NCI-H1436 treated with DMSO at 0.1 percent for 48 hours (cell line): Measurements from ENCODE around the gene LRRC28.

Source experiments
- DNase-seq: peaks from one replicate; lab custom pipeline; 2025; lab: John Stamatoyannopoulos, UW

LRRC28 gene

DNA sequence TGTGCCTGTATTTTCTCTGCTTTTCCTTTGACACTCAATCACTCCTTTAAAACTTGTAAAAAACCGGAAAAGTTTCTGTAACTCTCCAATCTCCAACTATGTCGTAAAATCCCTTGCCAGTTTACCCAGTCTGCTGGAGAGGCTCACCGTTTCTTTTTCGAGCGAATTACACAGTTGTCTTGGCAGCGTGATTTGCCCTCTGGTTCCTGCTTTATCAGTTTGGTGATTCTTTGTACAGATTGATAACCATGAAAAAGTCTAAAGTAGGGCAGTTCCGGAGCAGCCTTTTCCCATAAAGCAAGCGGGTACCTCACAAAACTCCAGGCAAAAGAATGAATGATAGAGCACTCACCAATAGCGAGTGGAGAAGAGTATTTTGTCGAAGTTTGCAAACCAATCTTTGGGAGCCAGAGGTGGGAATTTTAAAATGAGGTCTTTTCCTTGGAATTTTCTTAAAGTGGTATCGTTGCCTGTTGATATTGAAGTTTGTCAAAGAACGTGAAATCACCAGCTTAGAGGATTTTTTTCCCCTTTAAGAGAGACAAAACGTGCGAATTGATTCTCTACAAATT is 1.9 kb upstream of the LRRC28 start, which contains the start of gene TTC23:
Gene TTC23, minus strand, starts transcription at position 312 of the 572 bp plus-strand sequence. CDS start 20,869 bp downstream, outside the sequence.
- no peak for DNase-seq

DNA sequence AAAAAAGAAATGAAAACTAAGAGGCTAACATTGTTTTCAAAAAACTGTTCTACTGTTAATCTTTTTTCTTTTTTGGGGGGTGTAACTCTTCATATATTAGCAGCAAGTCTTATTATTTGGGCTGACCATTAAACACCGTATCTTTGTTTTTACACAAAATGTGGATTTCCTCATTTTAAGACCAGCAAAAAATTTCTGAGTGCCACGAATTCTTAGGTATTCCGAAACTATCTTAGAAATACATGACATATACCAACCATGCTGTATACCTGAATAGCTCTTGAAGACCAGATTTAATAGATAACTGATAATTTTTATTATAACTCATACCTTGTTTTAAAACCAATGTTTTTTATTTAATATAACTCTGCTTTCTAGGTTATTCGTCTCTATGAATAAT is 1.3 kb upstream of the LRRC28 start:
- no peak for DNase-seq

DNA sequence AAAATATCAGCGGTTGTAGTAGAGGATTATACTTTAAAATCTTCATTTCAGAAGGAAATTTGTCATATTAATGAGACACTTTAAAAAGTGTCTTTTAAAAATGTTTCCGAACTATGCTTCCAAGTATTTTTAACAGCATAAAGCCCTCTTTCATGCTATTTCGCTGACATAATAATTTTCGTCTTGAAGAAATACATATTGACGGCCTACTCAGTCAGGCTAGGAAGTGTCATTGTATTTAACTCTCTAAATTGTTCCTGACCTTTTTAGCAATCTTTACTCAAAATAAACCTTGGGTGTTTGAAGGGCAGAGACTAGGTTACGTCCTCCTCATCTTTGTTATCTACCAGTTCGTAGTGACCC is 806 bp upstream of the LRRC28 start:
- no peak for DNase-seq

DNA sequence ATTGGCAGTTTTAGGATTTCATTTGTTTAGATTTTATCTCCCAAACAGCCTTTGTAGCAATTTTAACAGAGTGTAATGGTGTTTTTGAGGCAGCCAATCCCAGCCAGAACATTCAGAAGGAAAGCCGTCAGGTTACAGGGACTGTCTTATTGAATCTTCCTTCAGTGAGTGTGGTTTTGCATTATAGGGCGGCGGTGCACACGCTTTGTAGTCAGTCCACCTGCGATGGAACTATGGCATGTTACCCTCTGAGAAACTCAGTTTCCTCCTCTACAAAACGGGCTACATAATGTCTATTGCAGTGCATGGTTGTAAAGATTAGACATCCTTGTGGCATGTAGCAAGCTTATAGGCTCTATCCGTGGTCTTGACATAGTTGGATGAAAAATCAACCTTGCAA is 1.0 kb downstream of the LRRC28 start:
- no peak for DNase-seq

GRCh38 chr15:99253381-99254090 is 2.3 kb downstream of the LRRC28 start:
- DNase-seq, result no peak

GRCh38 chr15:99257107-99257750 is 5.9 kb downstream of the LRRC28 start:
- DNase-seq, result no peak

DNA sequence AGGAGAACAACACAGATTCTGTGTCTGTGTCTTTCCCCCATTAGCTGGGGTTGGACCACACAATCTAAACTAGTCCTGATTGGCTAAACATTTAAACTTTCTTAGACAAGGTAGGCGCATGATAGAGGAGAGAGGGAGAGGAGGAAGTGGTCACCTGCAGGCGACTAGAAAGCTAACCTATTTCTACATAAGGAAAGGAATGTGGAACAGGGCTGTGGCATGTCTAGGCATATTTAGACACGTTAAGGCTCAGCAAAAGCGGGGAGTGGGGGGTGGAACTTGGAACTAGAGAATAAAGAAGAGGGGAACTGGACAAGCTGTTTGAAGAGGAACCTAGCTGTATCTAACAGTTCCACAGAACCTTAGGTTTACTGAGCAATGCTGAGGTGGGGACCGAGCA is 12.8 kb downstream of the LRRC28 start:
- no peak for DNase-seq

DNA sequence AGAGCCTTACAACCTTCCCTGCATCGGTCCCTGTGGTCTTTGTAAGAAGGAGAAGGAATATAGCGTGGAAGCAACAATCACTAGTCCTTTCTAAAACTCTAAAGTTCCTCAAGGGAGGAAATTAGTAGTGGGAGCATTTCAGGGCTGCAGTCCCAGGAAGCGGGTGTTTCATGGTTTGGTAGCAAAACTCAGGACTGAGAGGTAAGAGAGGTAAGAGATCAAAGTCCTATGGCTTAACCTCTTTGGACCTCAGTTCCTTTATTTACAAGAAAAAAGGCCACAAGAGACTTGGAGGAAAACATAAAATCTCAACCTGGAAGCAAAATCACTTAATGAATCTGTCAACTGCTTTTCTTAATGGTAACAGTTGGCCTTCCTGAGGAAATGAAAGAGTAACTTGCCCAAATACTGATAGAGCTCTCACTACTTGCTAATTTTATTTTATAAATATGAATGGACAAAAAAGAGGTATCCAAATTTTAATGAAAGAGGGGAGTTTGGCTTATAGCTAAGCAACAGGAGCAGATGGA is 14.3 kb downstream of the LRRC28 start:
- DNase-seq, result no peak

DNA sequence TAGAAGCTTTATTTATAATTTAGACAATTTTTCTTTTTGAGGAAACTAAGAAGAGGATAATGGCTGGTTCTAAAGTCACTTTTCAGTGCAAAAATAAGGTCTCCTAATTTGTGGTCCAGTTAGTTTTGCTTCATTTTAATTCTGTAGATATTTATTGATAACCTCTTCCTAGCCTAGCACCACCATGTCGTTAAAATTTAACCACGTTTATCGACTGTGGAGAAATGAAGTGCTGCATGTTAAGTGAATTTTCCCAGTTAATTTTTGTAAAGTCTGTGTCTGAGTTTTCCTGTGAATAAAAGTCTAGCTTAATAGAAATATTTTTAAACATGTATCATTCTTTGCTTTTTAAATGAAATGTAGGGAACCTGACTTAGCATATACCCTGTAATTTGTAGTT is 16.7 kb downstream of the LRRC28 start:
- DNase-seq, result no peak

DNA sequence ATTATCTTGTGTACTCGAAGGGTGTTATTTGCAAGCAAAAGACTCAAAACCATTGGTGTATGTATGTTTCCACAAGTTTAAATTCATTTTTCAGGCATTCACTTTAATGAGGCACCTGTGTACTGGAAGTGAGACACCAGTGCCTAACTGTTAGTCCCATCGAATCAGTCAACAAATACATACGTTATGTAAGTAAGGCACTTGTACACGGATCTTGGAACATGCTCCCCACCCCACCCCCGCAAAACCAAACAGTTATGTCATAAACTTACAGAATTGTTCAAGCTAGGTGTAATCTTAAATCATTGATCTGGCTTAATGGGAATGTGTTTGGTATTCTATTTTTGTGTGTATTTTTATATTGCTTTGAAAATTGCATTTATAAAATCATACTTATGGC is 17.1 kb downstream of the LRRC28 start:
- DNase-seq, result no peak

DNA sequence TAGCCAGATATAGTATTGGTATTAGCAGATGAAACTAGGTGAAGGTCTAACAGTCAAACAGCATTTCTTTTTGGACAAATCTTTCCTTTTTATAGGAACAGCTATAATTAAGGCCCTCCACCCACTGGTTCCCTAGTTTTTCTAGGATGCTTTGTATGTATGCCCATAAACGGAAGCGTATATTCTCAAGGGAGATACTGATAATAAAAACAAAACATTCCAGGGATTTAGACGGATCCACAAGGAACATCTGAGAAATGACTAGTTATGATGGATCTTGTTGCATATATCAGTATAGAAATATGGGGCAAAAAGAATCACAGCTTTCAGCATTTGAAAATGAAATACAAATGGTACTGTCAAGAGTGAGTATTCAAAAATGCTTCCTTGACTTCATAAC is 22.5 kb downstream of the LRRC28 start:
- no peak for DNase-seq

DNA sequence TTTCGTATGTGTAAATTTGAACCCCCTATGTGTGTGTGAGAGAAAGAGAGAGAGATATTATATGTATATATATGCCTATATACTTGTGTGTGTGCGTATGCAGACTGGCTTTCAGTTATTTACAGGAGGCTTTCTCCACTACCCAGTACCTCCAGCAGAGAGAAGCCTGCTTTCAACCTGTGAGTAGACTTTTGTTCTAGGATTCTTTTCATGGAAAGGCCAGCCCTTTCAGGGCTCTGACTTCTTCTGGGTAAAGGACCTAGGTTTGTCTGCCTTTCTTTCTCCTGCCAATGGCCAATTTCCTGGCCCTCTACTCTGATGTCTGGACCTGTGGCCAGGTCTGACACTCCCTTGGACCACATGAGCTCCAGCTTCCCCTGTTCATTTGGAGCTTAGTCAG is 23.8 kb downstream of the LRRC28 start:
- no peak for DNase-seq

DNA sequence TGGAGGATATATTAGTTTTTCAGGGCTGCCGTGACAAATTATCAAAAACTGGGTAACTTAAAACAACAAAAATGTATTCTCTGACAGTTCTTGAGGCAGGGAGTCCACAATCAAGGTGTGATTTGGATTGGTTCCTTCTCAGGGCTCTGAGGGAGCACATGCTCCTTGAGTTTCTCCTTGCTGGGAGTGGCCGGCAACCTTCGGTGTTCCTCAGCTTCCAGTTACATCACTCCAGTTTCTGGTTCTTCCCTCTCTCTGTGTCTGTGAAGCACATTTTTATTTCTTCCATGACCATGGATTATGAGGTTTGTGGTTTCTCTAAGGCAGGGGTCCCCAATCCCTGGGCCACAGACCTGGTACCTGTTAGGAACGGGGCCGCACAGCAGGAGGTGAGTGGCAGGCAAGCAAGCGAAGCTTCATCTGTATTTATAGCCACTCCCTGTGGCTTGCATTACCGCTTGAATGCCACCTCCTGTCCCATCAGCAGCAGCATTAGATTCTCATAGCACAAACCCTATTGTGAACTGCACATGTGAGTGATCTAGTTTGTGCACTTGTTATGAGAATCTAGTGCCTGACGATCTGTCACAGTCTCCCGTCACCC is 24.3 kb downstream of the LRRC28 start:
- DNase-seq, result no peak

GRCh38 chr15:99279290-99279689 is 28.0 kb downstream of the LRRC28 start:
- DNase-seq, result no peak

DNA sequence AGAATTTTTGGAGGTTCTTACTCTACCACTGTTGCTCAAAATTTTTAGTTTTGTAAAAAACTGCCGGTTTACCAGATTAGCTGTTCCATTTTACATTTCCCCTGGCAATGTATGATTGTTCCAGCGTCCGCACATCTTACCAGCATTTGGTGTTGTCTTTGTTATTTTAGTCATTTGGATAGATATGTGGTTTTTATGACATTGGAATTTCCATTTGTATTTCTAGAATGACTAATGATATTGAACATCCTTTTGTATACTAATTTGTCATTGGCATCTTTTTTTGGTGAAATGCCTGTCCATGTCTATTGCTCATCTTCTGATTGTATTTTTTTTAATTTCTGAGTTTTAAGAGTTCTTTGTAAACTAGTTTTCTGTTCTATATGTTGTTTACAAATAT is 28.5 kb downstream of the LRRC28 start:
- no peak for DNase-seq

DNA sequence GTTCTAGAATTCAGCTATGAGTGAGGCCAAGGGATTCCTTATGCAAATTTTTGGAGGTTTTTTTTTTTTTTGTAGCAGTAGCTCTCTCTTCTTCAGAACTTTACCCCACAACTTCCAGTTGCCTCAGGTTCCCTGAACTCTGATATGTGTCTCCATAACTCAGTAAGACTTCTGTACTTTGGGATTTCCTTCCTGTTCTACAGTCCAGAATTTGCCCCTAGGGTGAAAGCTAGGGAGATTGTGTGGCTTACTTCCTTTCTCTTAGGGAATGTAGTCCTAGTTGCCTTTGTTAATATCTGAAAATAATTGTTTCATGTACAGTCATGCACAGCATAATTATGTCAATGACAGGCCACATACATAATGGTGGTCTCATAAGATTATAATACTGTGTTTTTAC is 30.8 kb downstream of the LRRC28 start:
- DNase-seq, result no peak

DNA sequence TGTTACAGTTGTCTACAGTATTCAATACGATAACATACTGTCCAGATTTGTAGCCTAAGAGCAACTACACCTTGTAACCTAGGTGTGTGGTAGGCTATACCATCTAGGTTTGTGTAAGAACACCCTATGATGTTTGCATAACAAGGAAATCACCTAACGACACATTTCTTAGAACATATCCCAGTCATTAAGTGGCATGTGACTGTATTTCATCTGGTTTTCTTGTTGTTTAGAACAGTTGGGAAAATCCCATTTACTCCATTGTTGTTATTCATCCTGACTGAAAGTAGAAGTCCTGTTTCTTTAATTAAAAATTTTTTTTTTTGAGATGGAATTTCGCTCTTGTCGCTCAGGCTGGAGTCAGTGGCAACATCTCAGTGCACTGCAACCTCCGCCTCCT is 31.3 kb downstream of the LRRC28 start:
- DNase-seq, result no peak

- DNase-seq, result no peak
These were observed 32.4 kb downstream of the LRRC28 start for GRCh38 chr15:99283717-99284116.

DNA sequence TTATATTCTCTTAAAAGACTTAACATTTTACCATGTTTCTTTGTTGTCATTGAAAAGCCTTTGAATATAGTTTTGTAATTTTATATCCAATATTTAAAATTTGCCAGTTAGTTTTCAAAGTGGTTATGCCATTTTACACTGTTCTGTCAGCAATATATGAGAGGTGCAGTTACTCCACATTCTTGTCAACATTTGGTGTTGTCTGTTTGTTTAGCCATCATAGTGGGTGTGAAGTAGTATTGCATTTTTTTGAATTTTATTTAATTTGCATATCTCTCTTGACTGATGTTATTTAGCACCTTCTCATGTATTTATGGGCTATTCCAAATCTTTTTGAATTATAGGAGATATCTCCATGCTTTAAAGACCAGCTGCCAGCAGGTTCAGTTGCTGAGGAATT is 40.4 kb downstream of the LRRC28 start:
- no peak for DNase-seq

DNA sequence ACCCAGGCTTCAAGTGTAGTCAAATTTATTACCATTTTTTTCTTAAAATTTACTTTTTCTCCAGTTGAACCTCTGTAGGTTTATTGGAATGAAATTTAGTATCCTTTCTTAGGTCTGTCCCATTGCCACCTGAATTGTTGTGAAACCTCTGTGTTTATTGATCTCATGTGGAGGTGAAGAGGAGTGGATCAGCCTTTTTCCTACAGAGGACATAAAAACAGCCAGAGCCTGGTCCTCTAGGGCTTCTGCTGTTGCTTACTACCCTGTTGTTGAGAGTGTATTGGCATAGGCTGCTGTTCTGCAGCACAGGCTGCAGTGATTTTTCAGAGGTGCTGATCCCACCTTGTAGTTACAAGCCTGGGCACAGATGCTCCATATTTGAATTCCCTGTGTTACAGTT is 44.6 kb downstream of the LRRC28 start:
- DNase-seq, result no peak

DNA sequence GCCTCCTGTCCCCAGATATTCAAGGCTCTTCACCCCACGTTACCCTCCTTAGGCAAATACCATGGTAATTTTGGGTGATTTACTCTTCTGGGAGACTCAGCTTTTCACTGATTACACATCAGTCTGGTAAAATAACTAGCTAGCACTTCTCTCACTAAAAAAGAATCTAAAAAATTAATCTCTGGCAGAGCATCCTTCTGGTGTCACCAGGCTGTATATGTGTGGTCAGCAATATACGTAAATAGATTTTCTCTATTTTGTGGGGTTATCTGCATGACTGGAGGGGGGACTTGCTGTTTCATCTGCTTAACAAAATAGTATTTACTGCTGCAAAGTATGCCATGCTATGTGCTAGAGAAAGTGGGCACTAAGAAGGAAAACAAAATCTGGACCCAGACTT is 45.1 kb downstream of the LRRC28 start:
- DNase-seq, result no peak

DNA sequence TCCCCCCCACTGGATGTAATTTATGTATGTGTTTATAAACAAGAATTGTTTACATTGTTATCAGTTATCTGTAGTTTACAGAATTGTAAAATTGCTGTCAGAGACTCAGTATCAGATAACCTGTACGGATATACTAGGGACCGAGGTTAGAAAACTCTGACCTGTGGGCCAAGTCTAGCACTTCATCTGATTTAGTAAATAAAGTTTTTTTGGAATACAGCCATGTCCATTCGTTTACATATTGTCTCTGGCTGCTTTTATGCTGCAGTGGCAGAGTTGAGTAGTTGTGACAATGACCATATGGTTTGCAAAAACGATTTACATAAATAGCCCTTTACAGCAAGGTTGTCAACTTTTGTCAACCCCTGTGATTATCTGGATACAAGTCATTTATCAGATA is 52.6 kb downstream of the LRRC28 start:
- DNase-seq, result no peak
